ENCODE results near the gene RFNG. TPM values are rescaled to one million over a fixed set of nuclear protein-coding genes. Genes with fewer than 3 reads are reported as not detected.

The RFNG gene
- 24.6 and 26.8 TPM in 2 replicates for total RNA-seq

DNA sequence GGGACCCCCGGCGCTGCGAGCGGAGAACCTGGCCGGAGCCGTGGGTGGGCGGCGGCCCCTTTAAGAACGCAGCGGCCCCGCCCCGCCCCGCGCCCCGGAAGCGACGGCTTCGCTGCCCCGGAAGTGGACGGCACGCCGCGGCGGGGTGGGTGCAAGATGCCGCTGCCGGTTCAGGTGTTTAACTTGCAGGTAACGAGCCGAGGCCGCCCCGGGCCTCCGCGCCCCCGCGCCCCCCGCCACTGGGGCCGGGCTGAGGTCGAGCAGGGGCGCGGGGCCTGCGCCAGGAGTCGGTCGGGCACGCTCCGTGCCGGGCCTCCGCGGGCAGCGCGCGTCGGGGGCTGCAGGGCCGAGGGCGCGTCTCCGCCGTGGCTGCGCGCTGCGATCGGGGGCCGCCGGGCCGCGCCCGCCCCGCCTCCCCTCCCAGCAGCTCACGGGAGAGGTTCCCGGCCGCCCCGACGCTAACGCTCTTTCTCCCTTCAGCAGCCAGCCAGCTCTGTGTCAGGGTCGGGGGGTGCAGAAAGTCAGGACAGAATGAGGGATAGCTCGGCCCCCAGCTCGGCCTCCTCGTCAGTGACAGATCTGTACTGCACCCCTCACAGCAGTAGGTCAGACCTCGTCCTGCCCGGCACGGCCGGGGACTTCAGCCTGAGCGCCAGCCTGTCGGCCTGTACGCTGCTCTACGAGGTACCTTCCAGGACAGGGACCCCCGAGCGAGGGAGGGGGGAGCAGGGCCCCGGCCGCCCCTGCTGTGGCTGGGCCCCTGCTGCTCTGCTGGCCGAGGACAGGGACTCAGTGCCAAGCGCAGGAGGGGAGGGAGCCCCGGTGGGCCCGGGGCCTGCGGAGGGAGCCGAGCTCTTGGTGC is at the start of gene RFNG, which contains the start of gene GPS1:
Gene RFNG (minus strand): TSS at position 36 of the 862 bp plus-strand sequence. CDS start 45 bp downstream, outside the sequence.
Gene GPS1 (plus strand): TSS at position 123 of the 862 bp plus-strand sequence. CDS start 34 bp downstream, at position 157.

GRCh38 chr17:82098169-82098938 is 46.7 kb upstream of the RFNG start, which contains the start of gene FASN:
FASN (minus strand) TSS chr17:82098236; CDS start chr17:82096445, 1,791 bp downstream.

GRCh38 chr17:82065638-82066303 is 14.2 kb upstream of the RFNG start, which contains the start of gene DUS1L:
DUS1L (minus strand) TSS chr17:82065804; CDS start chr17:82065059, 745 bp downstream.

GRCh38 chr17:82037092-82037888 is 14.3 kb downstream of the RFNG start, which contains the start of gene DCXR:
DCXR (minus strand) TSS chr17:82037697; CDS start chr17:82037682, 15 bp downstream.

GRCh38 chr17:82031303-82031884 is 20.2 kb downstream of the RFNG start, which contains the start of gene RAC3:
RAC3 (plus strand) TSS chr17:82031678; CDS start chr17:82031762, 84 bp downstream.

GRCh38 chr17:82022981-82023446 is 28.6 kb downstream of the RFNG start, which contains the start of gene LRRC45:
LRRC45 (plus strand) TSS chr17:82023305; CDS start chr17:82023644, 339 bp downstream.

GRCh38 chr17:82022310-82022980 is 29.2 kb downstream of the RFNG start, which contains the start of gene CENPX:
CENPX (minus strand) TSS chr17:82022878; CDS start chr17:82022861, 17 bp downstream.

Other genes with a start within 250 kb of the RFNG start
- not detected in 2 replicates for gene GCGR, start 247.7 kb downstream of the RFNG start, total RNA-seq
- gene MCRIP1, start 218.5 kb downstream of the RFNG start, total RNA-seq, result 96.1 and 97.3 TPM in 2 replicates
- gene PPP1R27, start 216.8 kb downstream of the RFNG start, total RNA-seq, result not detected in 2 replicates
- gene P4HB, start 191.3 kb downstream of the RFNG start, total RNA-seq, result 766 and 822 TPM in 2 replicates
- gene ARHGDIA, start 180.5 kb downstream of the RFNG start, total RNA-seq, result 44.2 and 81.2 TPM in 2 replicates
- 89.5 and 91.1 TPM in 2 replicates for gene ALYREF, start 160.2 kb downstream of the RFNG start, total RNA-seq
- gene ANAPC11, start 160.1 kb downstream of the RFNG start, total RNA-seq, result 255 and 291 TPM in 2 replicates
- gene NPB, start 149.6 kb downstream of the RFNG start, total RNA-seq, result 0.26 and 0.63 TPM in 2 replicates
- 41.1 and 46.2 TPM in 2 replicates for gene PCYT2, start 140.4 kb downstream of the RFNG start, total RNA-seq
- gene SIRT7, start 133.6 kb downstream of the RFNG start, total RNA-seq, result 18.8 and 21.9 TPM in 2 replicates
- gene MAFG, start 124.1 kb downstream of the RFNG start, total RNA-seq, result 12.1 and 17.5 TPM in 2 replicates
- gene PYCR1, start 114.5 kb downstream of the RFNG start, total RNA-seq, result 46.8 and 79.8 TPM in 2 replicates
- gene MYADML2, start 104.6 kb downstream of the RFNG start, total RNA-seq, result not detected in 2 replicates
- under 0.01 TPM in 1 of 2 replicates, not detected in the other for gene NOTUM, start 90.6 kb downstream of the RFNG start, total RNA-seq
- 26.6 and 28.4 TPM in 2 replicates for gene ASPSCR1, start 74.2 kb downstream of the RFNG start, total RNA-seq
- gene CENPX, start 28.9 kb downstream of the RFNG start, total RNA-seq, result 14.9 and 33.4 TPM in 2 replicates
- gene LRRC45, start 28.5 kb downstream of the RFNG start, total RNA-seq, result 12.0 and 15.0 TPM in 2 replicates
- 5.4 and 5.7 TPM in 2 replicates for gene RAC3, start 20.1 kb downstream of the RFNG start, total RNA-seq
- gene DCXR, start 14.1 kb downstream of the RFNG start, total RNA-seq, result 25.1 and 30.3 TPM in 2 replicates
- 92.8 and 95.1 TPM in 2 replicates for gene GPS1, start 87 bp upstream of the RFNG start, total RNA-seq
- 34.8 and 43.7 TPM in 2 replicates for gene DUS1L, start 14.0 kb upstream of the RFNG start, total RNA-seq
- 63.3 and 80.4 TPM in 2 replicates for gene FASN, start 46.4 kb upstream of the RFNG start, total RNA-seq
- 11.8 and 12.5 TPM in 2 replicates for gene CCDC57, start 161.0 kb upstream of the RFNG start, total RNA-seq
- 54.5 and 74.1 TPM in 2 replicates for gene SLC16A3, start 177.2 kb upstream of the RFNG start, total RNA-seq
- gene CSNK1D, start 221.9 kb upstream of the RFNG start, total RNA-seq, result 46.2 and 64.2 TPM in 2 replicates